ENCODE data around the gene TMSB10. TPM values are rescaled to one million over a fixed set of nuclear protein-coding genes. Genes with fewer than 3 reads are reported as not detected.
A peak's percentile ranks its signal among the peaks of the same experiment; 100 is the strongest.

Gene TMSB10
- total and polyA plus RNA-seq, 2 of the 13 experiments (the other 11 are each of a cell fraction or from before 2014, with no cell fraction given): 665 to 708 TPM

- peak; percentile 93 for TF ChIP-seq ARID5B (CRISPR knock-in tag; IDR thresholded peaks at IDR 0.05)
- peak; percentile 33; the same call in 1 of the 2 replicates for TF ChIP-seq ZNF503 (CRISPR knock-in tag; IDR thresholded peaks at IDR 0.05)
- TF ChIP-seq ZNF234 (CRISPR knock-in tag; conservative IDR thresholded peaks at IDR 0.05): no peak
- peak; percentile 89; the same call in 1 of the 2 replicates for TF ChIP-seq HOMEZ (CRISPR knock-in tag; IDR thresholded peaks at IDR 0.05; ENCODE audit: low read depth)
- TF ChIP-seq ZBTB46 (CRISPR knock-in tag; IDR thresholded peaks at IDR 0.05; ENCODE audit: borderline replicate concordance): no peak
- no peak for TF ChIP-seq FOXP1 (IDR thresholded peaks at IDR 0.05)
- TF ChIP-seq FOXP1 (CRISPR knock-in tag; IDR thresholded peaks at IDR 0.05): peak; percentile 16; the same call in 1 of the 2 replicates
- peak; percentile 45; the same call in 1 of the 2 replicates for TF ChIP-seq UBTF (CRISPR knock-in tag; IDR thresholded peaks at IDR 0.05)
- TF ChIP-seq ZMYM2 (CRISPR knock-in tag; IDR thresholded peaks at IDR 0.05): peak; percentile 90
- TF ChIP-seq KAT8 (CRISPR knock-in tag; IDR thresholded peaks at IDR 0.05): peak; percentile 71; the same call in 1 of the 2 replicates
- TF ChIP-seq ZZZ3 (CRISPR knock-in tag; IDR thresholded peaks at IDR 0.05; ENCODE audit: borderline replicate concordance): peak; percentile 53; the same call in 1 of the 2 replicates
- no peak for TF ChIP-seq ZNF546 (CRISPR knock-in tag; conservative IDR thresholded peaks at IDR 0.05)
- no peak for TF ChIP-seq ZFAT (CRISPR knock-in tag; conservative IDR thresholded peaks at IDR 0.05)
- TF ChIP-seq CENPT (CRISPR knock-in tag; IDR thresholded peaks at IDR 0.05; ENCODE audit: low read depth): no peak
- no peak for TF ChIP-seq PBX3 (CRISPR knock-in tag; IDR thresholded peaks at IDR 0.05; ENCODE audit: borderline replicate concordance)
Measured at GRCh38 chr2:84946204-84947009, 41.0 kb downstream of the TMSB10 start (continued).

All from HepG2 (cell line).